ENCODE results near the gene GTPBP1. TPM values are rescaled to one million over a fixed set of nuclear protein-coding genes. Genes with fewer than 3 reads are reported as not detected.

The GTPBP1 gene
- total RNA-seq, 1 experiment from 2014 or later, result 108 TPM

- WGBS (ENCODE audit: extremely low coverage, insufficient read length, low lambda C conversion rate), result no CpG with 5 or more reads among the region's 10 CpGs
Measured at GRCh38 chr22:38704654-38705234, 1.0 kb upstream of the GTPBP1 start.

More at GRCh38 chr22:38704654-38705234, 1.0 kb upstream of the GTPBP1 start:
- peak overlapping the region; percentile 73 for H4K8ac ChIP-seq (replicated peaks; ENCODE audit: insufficient read length, low read depth, low read length)
- H2BK12ac ChIP-seq (ENCODE audit: insufficient read length, low read depth, low read length), result peak overlapping the region; percentile 77
- H3K23me2 ChIP-seq (ENCODE audit: insufficient read length, low read depth, low read length, poor library complexity, severe bottlenecking), result peaks cover 17% of the 10 kb centered on the region
- H3K27me3 Mint-ChIP-seq (ENCODE audit: low read depth), result no peaks in the 10 kb centered on the region; the same call in 1 of the 2 replicates
- no peak for TF ChIP-seq CTCF (conservative IDR thresholded peaks at IDR 0.05)
- H3K4ac ChIP-seq (ENCODE audit: low read depth, low read length), result no peak overlapping the region
- no peaks in the 10 kb centered on the region for H3K9me3 Mint-ChIP-seq
- H3K36me3 Mint-ChIP-seq (ENCODE audit: insufficient read depth in 1 of 3, low read depth in 3 of 3), result peaks cover 0 to 10% (median 8%) of the 10 kb centered on the region in 3 experiments; a peak in 4 of 7 replicates
- peak overlapping the region; percentile 81 for H3K9ac ChIP-seq (ENCODE audit: extremely low read depth, insufficient read length, low read length)
- H3K27ac Mint-ChIP-seq, result peak overlapping the region; percentile 99
- peak overlapping the region; percentile 7 for H2BK5ac ChIP-seq (ENCODE audit: insufficient read length, low read length)
- no peaks in the 10 kb centered on the region for H4K20me1 ChIP-seq (ENCODE audit: control insufficient read depth, insufficient read depth, insufficient read length)
- peak overlapping the region; percentile 59 for H3K27ac ChIP-seq (ENCODE audit: insufficient read length, low read depth, low read length)
- H3K18ac ChIP-seq (ENCODE audit: insufficient read length, low read depth, low read length), result peak overlapping the region; percentile 91
- peak overlapping the region; percentile 24 for H2BK120ac ChIP-seq (ENCODE audit: low read depth, low read length, poor library complexity, severe bottlenecking)
- H4K91ac ChIP-seq (ENCODE audit: insufficient read length, low read depth, low read length), result no peak overlapping the region
- peak overlapping the region; percentile 66; the same call in 1 of the 2 replicates for H3K14ac ChIP-seq (ENCODE audit: insufficient read depth, low read length)
- peaks cover 10% of the 10 kb centered on the region for H3K4me1 ChIP-seq (ENCODE audit: insufficient read depth, low read length)
- peaks cover 28% of the 10 kb centered on the region; the same call in 1 of the 2 replicates for H3K79me2 ChIP-seq (ENCODE audit: insufficient read depth, low read length)
- peak overlapping the region; percentile 11 for H2AK5ac ChIP-seq (ENCODE audit: insufficient read length, low read length)
- H3T11ph ChIP-seq (ENCODE audit: low read length), result peak overlapping the region; percentile 46
- H2BK15ac ChIP-seq (ENCODE audit: low read depth, low read length), result no peak overlapping the region
- H3K23ac ChIP-seq (ENCODE audit: insufficient read length, low read depth, low read length), result no peak overlapping the region
- no peak overlapping the region for H2BK20ac ChIP-seq (ENCODE audit: low read depth, low read length, poor library complexity, severe bottlenecking)
- H3K4me3 Mint-ChIP-seq, result peak overlapping the region; percentile 93 to 95
- H3K9me3 ChIP-seq (ENCODE audit: control insufficient read depth, low read depth, low read length), result no peaks in the 10 kb centered on the region
- H3K4me1 Mint-ChIP-seq, result peaks cover 46 to 53% of the 10 kb centered on the region in 2 experiments
- H2AFZ ChIP-seq (ENCODE audit: low read length), result no peak overlapping the region
- H3K56ac ChIP-seq (ENCODE audit: insufficient read length, low read depth, low read length), result no peak overlapping the region
- H3K4me2 ChIP-seq (ENCODE audit: insufficient read depth, insufficient read length, low read length), result peak overlapping the region; percentile 49
- H3K27me3 ChIP-seq (ENCODE audit: insufficient read depth, low read length), result no peaks in the 10 kb centered on the region
- DNase-seq, result no peak
- peaks cover 7% of the 10 kb centered on the region for H3K79me1 ChIP-seq (ENCODE audit: insufficient read depth, low read depth, low read length, poor library complexity, severe bottlenecking)
- H4K5ac ChIP-seq (ENCODE audit: insufficient read length, low read depth, low read length), result peak overlapping the region; percentile 3

Measured in H9 (cell line).